ENCODE results near the gene FCRLB. TPM values are rescaled to one million over a fixed set of nuclear protein-coding genes. Genes with fewer than 3 reads are reported as not detected.
"Not testable (repeated sequence)": the region's sequence is repeated elsewhere in the genome, so short reads cannot be mapped to it uniquely, and the experiment has no call there.

The FCRLB gene
- total RNA-seq, 2 donors from 2014 or later: not detected

- Mint-ChIP-seq H3K27ac (no peak overlapping the region), H3K36me3 (peaks cover 0 to 9% of the 10 kb centered on the region in 2 donors), H3K9me3 (no peaks in the 10 kb centered on the region)
- ATAC-seq: no peak
- no peak for DNase-seq (ENCODE audit: low spot score in 2 of 2)
Observed at GRCh38 chr1:161768986-161769672, 47.8 kb downstream of the FCRLB start.

GRCh38 chr1:161769673-161770045, 48.3 kb downstream of the FCRLB start:
- ATAC-seq; H3K9me3 Mint-ChIP-seq; H3K27ac Mint-ChIP-seq; DNase-seq (ENCODE audit: low spot score in 2 of 2); H3K36me3 Mint-ChIP-seq: not testable (repeated sequence)

GRCh38 chr1:161770250-161770649, 48.9 kb downstream of the FCRLB start:
- DNase-seq (ENCODE audit: low spot score in 2 of 2) (no peak), ATAC-seq (no peak)
- Mint-ChIP-seq H3K9me3 (no peaks in the 10 kb centered on the region), H3K36me3 (peaks cover 0 to 9% of the 10 kb centered on the region in 2 donors), H3K27ac (no peak overlapping the region)

GRCh38 chr1:161771161-161771560, 49.8 kb downstream of the FCRLB start:
- no peak for DNase-seq (ENCODE audit: low spot score in 2 of 2)
- peak in 1 of 2 donors; percentile 10 for ATAC-seq
- H3K27ac Mint-ChIP-seq: no peak overlapping the region
- no peaks in the 10 kb centered on the region for H3K9me3 Mint-ChIP-seq
- H3K36me3 Mint-ChIP-seq: peaks cover 0 to 8% of the 10 kb centered on the region in 2 donors

GRCh38 chr1:161771973-161772372, 50.6 kb downstream of the FCRLB start:
- H3K36me3 Mint-ChIP-seq: no peaks in the 10 kb centered on the region
- peak; percentile 29 to 50 for ATAC-seq
- H3K27ac Mint-ChIP-seq: no peak overlapping the region
- DNase-seq (ENCODE audit: low spot score in 2 of 2): no peak
- H3K9me3 Mint-ChIP-seq: no peaks in the 10 kb centered on the region

- ATAC-seq (peak; percentile 24 to 63), DNase-seq (ENCODE audit: low spot score in 2 of 2) (no peak)
- H3K9me3 Mint-ChIP-seq: no peaks in the 10 kb centered on the region
- H3K36me3 Mint-ChIP-seq: no peaks in the 10 kb centered on the region
- no peak overlapping the region for H3K27ac Mint-ChIP-seq
Observed at GRCh38 chr1:161772397-161772796, 51.1 kb downstream of the FCRLB start.

- Mint-ChIP-seq H3K27ac (no peak overlapping the region), H3K36me3 (no peaks in the 10 kb centered on the region), H3K9me3 (no peaks in the 10 kb centered on the region)
- DNase-seq (ENCODE audit: low spot score in 2 of 2) (no peak), ATAC-seq (no peak)
Observed at GRCh38 chr1:161773791-161774190, 52.4 kb downstream of the FCRLB start.

GRCh38 chr1:161777261-161777660, 55.9 kb downstream of the FCRLB start:
- no peaks in the 10 kb centered on the region for H3K36me3 Mint-ChIP-seq
- DNase-seq (ENCODE audit: low spot score in 2 of 2): no peak
- ATAC-seq: peak; percentile 34 to 66
- H3K9me3 Mint-ChIP-seq: no peaks in the 10 kb centered on the region
- H3K27ac Mint-ChIP-seq: no peak overlapping the region

Other genes starting within 250 kb of the FCRLB start
- under 1 TPM in 1 of 2 donors, not detected in 1; 0.49 TPM for gene FCGR2A, start 216.1 kb upstream of the FCRLB start, total RNA-seq
- under 1 TPM; 0.31 to 0.61 TPM for gene HSPA6, start 197.0 kb upstream of the FCRLB start, total RNA-seq
- gene FCGR3A, start 171.7 kb upstream of the FCRLB start, total RNA-seq: under 1 TPM; 0.16 to 0.59 TPM
- not detected for gene FCGR3B, start 90.4 kb upstream of the FCRLB start, total RNA-seq
- under 1 TPM in 1 of 2 donors, not detected in 1; 0.21 TPM for gene FCGR2B, start 58.4 kb upstream of the FCRLB start, total RNA-seq
- not detected for gene FCRLA, start 14.3 kb upstream of the FCRLB start, total RNA-seq
- gene DUSP12, start 28.2 kb downstream of the FCRLB start, total RNA-seq: 10 to 100 TPM in 1 of 2 donors, 1 to 10 TPM in 1; 7.5 to 23.8 TPM
- 10 to 100 TPM; 21.3 to 24.9 TPM for gene ATF6, start 44.8 kb downstream of the FCRLB start, total RNA-seq

All from activated naive CD4-positive, alpha-beta T cell treated with anti-CD3 and anti-CD28 coated beads, Interleukin-2, amount 50 U/mL, for 72 hours (primary cell).